GM21515 (cell line): Measurements from ENCODE around the gene ZNF775.
"Not testable (repeated sequence)": the region's sequence is repeated elsewhere in the genome, so short reads cannot be mapped to it uniquely, and the experiment has no call there.

Experiments
- ATAC-seq: cut with Tn5 transposase; IDR thresholded peaks from one replicate; pipeline ENCODE4 v1.9.1; 2021; ENCODE audit not compliant: unreplicated experiment

ZNF775 gene

DNA sequence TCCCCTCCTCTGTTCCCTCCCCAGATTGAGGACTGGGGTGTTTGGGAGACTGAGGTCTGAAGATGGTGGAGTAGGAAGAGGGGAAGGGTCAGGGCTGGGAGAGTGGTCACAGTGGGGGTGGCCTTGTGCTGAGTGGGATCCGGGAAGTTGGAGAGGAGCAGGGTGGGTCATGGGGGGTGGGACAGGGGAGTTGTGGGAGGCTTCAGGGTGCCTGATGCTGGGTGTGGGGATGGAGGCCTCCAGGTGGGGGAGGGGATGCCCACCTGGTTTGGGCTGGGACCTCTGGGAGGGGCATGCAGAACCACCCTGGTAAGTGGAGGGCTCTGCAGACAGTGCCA lies 2.6 kb downstream of the ZNF775 start:
- no peak for ATAC-seq

DNA sequence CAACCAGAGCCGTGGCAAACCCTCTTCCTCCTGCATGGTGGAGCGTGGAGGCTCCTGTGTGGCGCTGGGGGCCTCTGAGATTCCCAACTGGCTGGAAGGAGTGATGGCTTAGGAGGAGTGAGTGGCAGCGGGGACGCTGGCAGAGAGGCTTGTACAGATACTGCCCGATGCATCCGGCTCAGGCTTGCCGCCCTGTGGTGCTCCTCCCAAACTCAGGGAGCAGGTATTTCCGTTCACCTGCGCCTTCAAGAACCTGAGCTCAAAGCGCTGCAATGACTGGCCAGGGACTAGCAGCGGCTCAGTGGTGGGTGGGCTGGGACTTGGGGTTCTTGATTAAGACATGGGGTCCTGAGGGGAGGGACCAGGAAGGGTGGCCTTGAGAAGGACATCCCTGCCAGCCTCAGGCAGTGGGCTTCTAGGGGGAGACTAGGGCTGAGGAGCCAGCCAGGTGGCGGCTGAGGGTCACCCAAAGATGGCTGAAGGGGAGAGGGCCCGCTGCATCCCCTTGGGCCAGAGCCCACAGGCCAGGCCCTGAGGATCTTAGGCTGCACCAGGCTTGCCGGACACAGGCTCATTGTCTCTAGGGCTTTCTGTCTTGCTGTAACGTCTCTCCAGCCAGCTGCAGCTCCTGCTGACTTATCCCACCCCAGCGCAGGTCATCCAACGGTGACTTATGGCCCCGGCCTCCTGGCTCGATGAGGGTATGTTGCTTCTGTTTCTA lies 3.2 kb downstream of the ZNF775 start:
- ATAC-seq: no peak

DNA sequence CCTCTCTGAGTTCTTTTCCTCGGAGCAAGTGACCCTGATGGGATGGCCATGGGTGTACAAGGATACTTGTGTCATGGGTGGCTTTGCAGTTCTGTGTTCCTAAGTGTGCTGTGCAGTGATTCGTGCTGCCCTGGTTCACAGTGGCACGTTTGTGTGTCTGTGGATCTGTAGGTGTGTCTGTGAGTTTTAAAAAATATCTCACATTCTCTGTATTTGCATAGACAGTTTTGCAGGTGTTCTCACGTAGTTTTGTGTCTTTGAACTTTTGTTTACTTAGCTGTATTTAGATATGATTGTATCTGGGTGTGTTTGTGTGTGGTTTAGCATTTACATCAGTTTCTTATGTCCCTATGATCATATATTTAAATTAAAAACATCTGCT lies 3.7 kb downstream of the ZNF775 start:
- no peak for ATAC-seq

DNA sequence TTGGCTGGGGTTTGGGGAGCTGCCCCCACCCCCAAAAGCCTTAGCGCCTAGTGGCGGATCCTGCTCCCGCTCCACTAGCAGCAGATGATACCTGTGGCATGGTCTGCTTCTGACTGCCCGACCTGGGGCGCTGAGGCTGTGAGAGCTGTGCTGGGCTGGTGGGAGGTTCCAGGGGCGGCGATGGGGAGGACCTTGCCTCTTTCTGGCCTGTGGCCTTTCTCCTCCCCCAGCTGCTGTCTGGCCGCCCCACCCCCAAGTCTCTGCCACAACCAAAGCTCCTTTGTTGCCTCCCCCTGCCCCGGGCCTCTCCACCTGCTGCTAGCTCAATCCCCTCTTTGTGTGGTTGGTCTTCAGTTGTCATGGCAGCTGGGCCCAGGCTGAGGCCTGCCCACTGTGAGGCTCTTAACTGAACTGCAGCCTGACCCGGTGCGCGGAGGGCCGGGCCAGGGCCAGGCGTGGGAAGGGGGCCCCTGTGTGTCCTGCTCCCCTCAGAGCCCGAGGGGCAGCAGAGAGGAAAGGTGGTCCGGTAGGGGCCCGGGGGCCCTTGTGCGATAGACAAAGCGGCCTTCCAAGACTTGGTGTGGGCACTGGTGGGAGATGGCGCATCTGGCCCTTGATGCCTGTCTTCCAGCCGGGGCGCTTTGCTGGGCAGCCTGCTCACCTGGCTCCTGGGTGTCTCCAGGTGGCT lies 4.7 kb downstream of the ZNF775 start:
- no peak for ATAC-seq

DNA sequence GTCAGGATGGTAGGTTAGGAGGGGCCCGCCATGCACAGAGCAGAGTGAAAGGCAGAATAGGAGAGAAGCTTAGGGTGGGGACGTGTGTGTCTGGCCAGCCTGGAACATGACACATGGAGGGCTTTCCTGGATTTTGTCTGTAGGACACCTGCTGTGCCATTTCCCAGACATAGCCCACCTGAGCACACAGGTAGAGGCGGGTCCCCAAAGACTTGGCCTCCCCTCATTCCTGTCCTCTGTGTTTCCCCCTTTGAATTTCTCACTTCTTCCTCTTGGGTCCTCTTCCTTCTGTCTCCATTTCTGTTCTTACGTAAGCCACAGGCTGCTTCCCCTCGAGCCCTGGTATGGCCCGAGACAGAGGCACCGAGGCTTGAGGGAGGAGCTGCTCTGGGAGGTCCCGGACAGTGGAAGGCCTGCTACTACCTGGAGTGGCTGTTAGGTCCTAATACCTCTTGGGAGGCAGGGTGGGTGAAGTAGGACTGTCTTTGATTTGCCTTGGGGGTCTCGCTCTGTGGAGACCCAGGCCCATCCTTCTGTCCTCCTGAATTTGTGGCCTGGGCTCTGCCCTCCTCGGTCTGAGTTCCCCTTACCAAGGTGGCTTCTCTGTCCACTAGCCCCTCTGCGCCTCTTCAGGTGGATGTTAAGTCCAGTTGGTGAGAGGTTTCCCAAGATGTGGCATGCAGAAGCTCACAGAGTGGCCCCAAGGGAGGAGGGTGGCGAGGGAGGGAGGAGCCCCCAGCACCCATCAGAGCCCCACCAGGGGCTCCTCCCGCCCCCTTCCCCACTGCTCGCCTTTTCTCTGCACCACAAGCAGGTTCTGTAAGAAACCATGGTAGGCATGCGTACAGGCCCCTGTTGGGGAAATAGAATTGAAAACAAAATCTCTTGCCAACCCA lies 5.5 kb downstream of the ZNF775 start:
- no peak for ATAC-seq

DNA sequence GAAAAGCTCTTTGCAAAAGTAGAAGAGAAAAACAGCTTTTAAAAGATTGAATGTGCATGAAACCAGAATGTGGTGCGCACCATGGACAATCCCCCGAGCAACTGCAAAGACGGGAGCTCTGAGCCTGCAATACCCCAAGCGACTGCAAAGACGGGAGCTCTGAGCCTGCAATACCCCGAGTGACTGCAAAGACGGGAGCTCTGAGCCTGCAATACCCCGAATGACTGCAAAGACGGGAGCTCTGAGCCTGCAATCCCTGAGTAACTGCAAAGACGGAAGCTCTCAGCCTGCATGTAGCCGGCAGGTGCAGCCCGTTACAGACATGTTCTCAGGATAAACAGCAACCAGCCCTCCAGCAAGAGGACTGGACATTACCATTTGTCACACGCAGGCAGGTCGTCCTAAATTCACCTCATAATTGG lies 6.2 kb downstream of the ZNF775 start:
- ATAC-seq: no peak

DNA sequence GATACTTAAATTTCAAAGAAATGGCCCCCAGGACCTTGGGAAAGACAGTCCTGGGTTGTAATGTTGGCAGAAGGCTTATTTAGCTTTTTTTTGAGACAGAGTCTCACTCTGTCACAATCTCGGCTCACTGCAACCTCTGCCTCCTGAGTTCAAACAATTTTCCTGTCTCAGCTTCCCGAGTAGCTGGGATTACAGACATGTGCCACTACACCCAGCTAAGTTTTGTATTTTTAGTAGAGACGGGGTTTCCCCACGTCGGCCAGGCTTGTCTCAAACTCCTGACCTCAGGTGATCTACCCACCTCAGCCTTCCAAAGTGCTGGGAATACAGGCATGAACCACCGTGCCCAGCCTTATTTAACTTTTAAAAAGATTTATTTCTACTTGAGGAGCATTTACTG lies 6.8 kb downstream of the ZNF775 start:
- ATAC-seq: not testable (repeated sequence)

DNA sequence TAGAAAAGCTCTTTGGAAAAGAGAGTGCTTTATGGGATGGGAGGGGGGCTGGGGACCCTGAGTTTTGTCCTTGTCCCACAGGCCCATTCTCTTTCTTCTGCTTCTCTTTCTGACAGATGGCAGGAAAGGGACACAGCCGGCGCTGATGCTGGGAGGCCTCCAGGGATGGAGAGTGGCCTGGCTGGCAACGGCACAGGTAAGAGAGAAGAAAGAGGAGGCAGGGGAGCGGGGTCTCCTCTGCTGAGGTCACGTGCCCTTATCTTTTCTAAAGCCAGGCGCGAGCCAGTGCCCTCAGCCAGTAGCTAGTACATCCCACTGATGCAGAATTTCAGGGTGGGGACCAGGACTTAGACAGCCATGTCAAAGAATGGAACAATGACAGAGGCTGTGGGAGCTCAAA lies 9.2 kb downstream of the ZNF775 start:
- no peak for ATAC-seq

DNA sequence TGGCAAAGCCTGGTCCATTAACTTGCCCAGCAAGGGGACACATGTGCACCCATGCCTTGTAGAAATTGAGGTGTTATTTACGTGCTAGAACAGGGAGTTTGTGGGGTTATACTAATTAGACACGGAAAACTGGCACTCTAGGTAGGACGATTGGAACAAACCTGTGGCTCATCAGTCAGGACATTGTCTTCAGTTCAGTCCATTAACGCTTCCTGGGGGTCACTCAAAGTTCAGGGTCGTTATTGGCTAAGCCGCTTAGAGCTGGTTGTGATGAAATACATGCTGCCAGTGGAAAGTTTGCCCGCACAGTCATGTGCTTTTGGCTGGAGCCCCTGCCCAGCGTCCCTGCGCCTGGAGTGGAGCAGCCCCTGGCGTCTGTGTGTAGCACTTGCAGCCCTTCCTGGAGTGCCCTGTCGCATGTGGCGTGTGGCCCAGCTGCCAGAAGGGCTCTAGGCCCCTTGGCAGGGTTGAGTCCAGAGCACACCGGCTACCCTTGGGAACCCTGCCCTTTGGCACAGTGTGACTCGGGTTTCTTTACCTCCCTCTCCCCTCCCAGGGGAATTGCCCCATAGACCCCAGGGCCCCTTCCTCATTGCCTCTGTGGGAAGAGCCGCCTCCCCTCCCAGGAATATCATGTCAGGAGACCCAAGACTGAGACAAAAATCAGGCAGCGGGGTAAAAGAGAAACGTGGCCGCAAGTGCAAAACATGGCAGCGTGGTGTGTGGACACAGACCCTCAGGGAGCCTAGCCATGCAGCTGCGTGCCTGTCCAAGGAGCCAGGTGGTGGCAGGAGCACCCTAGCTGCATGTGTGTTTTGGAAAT lies 9.8 kb downstream of the ZNF775 start:
- no peak for ATAC-seq

DNA sequence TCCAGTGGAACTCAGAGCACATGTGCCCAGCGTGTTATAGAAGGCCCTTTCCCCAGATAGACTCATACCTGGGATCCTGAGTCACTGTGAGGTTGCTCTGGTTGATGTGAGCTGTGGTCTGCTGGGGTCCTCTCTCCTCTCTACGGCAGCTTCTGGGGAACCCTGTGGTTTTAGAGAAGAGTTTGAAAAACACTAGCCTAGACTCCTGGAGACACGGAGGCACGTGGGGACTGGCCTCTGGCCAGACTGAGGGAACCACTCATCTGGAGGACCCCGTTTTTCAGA lies 10.3 kb downstream of the ZNF775 start:
- no peak for ATAC-seq

DNA sequence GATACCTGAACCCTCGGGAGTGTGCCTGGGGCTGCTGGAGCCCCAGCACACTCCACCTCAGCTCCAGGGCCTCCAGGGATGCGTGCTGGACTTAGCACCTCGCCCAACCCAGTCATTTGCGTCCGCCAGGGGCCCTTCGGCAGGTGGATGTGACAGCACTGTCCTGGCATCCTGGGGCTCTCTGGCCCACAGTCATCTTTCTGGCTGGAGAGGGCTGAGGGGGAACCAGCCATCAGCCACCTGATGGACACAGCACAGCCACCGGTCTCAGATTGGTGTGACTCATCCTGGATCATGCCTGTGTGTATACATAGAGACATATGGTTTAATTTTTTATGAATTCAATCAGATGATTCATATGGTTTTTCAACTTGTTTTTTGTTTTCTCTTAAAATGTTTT lies 11.1 kb downstream of the ZNF775 start:
- ATAC-seq: no peak

DNA sequence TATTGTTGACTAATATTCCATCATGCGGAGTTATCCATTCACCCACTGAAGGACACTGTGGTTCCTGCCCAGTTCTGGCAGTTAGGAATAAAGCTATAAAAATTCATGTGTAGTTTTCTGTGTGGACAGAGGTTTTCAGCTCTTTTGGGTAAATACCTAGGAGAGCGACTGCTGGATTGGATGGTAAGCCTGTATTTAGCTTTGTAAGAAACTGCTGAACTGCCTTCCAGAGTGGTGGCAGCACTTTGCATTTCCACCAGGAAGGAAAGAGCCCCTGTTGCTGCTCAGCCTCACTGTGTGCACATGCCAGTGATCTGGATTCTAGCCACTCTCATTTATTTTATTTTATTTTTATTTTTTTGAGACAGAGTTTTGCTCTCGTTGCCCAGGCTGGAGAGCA lies 14.2 kb downstream of the ZNF775 start:
- no peak for ATAC-seq

DNA sequence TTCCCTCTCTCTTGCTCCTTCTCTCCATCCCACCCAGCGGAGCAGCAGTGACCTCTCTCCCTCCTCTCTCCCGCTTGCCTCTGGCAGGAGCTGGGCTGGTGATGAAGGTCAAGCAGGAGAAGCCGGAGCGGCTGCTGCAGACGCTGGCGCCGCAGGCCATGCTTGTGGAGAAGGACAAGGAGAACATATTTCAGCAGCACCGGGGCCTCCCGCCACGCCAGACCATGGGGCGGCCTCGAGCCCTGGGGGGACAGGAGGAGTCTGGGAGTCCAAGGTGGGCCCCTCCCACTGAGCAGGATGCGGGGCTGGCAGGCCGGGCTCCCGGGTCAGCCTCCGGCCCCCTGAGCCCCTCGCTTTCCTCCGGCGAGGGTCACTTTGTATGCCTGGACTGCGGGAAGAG lies 17.3 kb downstream of the ZNF775 start:
- no peak for ATAC-seq

DNA sequence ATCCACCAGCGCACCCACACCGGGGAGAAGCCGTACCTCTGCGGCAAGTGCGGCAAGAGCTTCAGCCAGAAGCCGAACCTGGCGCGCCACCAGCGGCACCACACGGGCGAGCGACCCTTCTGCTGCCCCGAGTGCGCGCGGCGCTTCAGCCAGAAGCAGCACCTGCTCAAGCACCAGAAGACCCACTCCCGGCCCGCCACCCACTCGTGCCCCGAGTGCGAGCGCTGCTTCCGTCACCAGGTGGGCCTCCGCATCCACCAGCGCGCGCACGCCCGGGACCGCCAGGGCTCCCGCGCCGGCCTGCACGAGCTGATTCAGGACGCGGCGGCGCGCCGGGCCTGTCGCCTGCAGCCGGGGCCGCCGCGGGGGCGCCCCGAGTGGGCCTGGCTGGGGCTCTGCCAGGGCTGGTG lies 17.7 kb downstream of the ZNF775 start:
- ATAC-seq: no peak

DNA sequence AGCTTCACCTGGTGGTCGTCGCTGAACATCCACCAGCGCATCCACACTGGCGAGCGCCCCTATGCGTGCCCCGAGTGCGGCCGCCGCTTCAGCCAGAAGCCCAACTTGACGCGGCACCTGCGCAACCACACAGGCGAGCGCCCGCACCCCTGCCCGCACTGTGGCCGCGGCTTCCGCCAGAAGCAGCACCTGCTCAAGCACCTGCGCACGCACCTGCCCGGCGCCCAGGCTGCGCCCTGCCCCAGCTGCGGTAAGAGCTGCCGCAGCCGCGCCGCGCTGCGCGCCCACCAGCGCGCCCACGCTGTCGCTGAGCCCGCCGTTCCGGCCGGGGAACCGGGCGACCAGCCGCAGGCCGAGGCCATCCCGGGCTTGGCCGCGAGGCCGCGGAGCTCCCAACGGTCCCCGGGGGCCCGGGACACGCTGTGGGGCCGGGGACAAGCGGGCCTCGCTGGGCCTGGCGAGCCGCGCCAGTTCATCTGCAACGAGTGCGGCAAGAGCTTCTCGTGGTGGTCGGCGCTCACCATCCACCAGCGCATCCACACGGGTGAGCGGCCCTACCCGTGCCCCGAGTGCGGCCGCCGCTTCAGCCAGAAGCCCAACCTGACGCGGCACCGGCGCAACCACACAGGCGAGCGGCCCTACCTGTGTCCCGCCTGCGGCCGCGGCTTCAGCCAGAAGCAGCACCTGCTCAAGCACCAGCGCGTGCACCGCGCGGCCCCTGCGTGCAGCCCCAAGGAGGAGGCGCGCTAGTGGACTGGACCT lies 18.4 kb downstream of the ZNF775 start:
- ATAC-seq: no peak

DNA sequence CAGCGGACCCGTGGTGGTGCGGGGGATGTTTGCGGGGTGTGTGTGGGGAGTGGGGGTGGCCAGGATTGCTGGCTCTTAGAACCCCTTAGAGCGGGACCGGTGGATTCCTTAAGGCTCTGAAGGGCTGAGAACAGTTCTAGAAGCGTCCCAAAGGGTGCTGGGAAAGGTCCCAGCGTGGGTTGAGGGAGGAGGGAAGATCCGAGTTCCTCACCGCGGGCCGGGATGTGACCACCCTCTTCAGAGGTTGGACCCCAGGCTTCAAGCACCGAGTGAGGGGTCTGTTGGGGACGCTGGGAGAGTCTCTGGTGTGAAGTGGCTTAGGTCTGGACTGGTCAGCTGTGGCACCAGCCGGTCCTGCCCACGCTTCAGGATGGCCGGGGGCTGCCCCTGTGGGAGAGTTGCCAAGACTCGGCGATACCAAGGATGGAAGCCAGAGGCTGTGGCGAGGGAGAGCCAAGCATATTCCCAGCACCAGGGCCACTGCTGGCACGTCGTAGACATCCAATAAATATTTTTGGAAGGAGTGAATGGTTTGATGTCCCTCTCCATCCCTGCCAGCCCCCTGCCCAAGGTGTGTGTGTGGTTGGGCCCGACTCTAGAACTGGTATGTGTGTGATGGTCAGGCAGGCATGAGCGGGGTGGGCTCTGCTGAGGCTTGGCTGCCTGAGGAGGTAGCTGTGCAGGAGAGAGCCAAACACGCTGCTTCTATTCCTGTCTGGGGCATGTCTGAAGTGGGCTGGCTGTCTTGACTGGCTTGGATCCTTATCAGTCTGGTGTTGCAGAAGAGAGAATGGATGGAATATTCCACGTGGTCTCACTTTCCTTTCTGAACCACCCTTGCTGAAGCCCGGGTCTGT lies 19.2 kb downstream of the ZNF775 start:
- ATAC-seq: no peak

DNA sequence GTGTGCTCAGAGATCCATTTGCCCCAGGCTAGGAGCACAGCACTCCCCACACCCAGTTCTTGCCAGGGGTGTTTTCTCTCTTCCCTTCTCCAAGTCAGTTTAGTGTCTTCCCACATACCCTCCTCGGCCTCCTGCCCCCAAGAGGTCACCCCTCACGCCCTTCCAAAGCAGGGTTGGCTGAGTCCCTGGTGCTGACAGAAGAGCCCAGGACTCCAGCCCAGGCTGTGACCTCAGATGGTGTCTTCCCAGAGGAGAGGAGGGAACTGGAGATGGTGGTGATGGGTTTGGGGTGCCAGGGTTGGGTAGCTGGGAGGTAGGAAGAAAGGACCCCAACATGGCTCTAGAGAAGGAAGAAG lies 19.8 kb downstream of the ZNF775 start:
- no peak for ATAC-seq

DNA sequence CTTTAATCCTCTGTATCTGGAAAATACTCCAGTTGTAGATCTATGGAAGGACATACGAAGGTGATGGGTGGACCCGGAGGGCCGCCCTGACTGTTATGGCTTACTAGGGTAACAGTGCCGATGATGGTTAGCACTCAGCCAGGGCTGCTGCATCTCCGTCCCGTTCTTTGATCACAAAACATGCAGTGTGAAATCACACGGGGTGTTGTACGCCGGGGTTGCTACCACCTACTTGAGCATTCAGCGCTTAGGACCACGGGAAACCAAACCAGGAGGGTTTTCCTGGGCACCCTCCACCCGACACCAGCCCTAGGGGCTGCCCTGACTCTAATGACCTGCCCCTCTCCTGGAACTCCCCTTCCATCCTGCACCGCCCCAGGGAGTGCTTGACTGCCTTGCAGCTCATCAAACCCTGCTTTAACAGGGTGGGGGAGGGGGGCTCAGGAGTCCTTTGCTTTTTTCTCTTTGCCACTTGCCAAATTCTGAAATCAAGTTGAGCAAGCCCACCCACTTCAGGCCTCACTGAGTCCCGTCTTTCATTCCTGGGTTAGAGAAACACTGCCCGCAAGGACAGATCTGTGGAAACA lies 20.4 kb downstream of the ZNF775 start:
- no peak for ATAC-seq

DNA sequence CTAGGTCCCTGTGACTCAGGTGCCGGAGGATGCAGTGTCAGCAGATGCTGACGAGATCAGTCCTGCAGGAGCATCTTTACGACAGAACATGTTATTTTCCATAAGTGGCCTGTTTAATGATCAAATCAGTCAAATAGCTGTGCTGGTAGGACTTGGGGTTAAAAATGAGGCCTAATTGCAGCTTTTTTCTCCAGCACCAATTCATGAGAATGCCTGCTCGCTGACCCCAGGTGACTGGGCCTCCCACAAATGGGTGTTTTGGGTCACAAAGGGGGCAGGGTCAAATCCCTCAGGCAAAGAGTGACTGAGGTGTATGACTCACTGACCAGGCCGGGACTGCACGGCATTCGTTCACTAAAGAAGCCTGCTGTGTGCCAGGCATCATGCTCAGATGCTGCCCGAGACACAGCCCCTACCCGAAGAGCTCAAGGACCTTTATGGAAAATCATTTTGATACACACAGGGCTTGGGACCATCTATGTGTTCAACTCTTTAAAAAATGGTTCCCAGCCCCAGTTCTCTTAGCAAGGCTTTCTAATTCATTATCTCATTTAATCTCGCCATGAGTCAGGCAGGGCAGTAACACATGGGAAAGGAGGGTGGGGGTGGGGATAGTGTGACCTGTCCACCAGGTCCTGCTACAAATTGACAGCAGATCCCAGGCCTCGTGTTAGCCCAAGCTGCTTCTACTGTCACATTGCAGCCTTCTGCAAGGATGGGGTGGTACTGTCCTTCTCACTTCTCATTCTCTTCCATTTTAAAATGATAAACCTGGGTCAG lies 21.1 kb downstream of the ZNF775 start:
- ATAC-seq: no peak
